GM19467 (cell line): ENCODE data around the gene PBX2.
A peak's percentile ranks its signal among the peaks of the same experiment; 100 is the strongest.
"Not testable (repeated sequence)": the region's sequence is repeated elsewhere in the genome, so short reads cannot be mapped to it uniquely, and the experiment has no call there.

Experiments
- ATAC-seq: cut with Tn5 transposase; IDR thresholded peaks from one replicate; pipeline ENCODE4 v1.9.1; 2021; ENCODE audit warnings: mild to moderate bottlenecking, moderate library complexity; ENCODE audit not compliant: unreplicated experiment

Gene PBX2

GRCh38 chr6:32190054-32190851 lies at the start of gene PBX2:
PBX2 (minus strand) TSS chr6:32190202; CDS start chr6:32189915, 287 bp downstream.
- ATAC-seq = peak; percentile 48

- no peak for ATAC-seq
Measured at GRCh38 chr6:32239462-32239861, 49.5 kb upstream of the PBX2 start.

GRCh38 chr6:32234934-32235333 lies 44.9 kb upstream of the PBX2 start:
- no peak for ATAC-seq

- ATAC-seq = no peak
Measured at GRCh38 chr6:32226434-32226833, 36.4 kb upstream of the PBX2 start.

GRCh38 chr6:32224696-32225095 lies 34.7 kb upstream of the PBX2 start:
- peak; percentile 51 for ATAC-seq

GRCh38 chr6:32223258-32224235 lies 33.5 kb upstream of the PBX2 start, which contains the start of gene NOTCH4:
NOTCH4 (minus strand) TSS chr6:32224067; CDS start chr6:32223928, 139 bp downstream.
- ATAC-seq = no peak

GRCh38 chr6:32222333-32223230 lies 32.6 kb upstream of the PBX2 start:
- ATAC-seq = no peak

GRCh38 chr6:32220021-32220420 lies 30.0 kb upstream of the PBX2 start:
- no peak for ATAC-seq

- no peak for ATAC-seq
Measured at GRCh38 chr6:32218167-32218566, 28.2 kb upstream of the PBX2 start.

GRCh38 chr6:32216998-32217397 lies 27.0 kb upstream of the PBX2 start:
- no peak for ATAC-seq

- ATAC-seq = no peak
Measured at GRCh38 chr6:32216285-32216684, 26.3 kb upstream of the PBX2 start.

GRCh38 chr6:32215617-32216016 lies 25.6 kb upstream of the PBX2 start:
- ATAC-seq = no peak

- ATAC-seq = no peak
Measured at GRCh38 chr6:32214126-32214525, 24.1 kb upstream of the PBX2 start.

GRCh38 chr6:32213649-32214048 lies 23.6 kb upstream of the PBX2 start:
- no peak for ATAC-seq

GRCh38 chr6:32212076-32212760 lies 22.2 kb upstream of the PBX2 start:
- no peak for ATAC-seq

- ATAC-seq = not testable (repeated sequence)
Measured at GRCh38 chr6:32211432-32211831, 21.4 kb upstream of the PBX2 start.

- no peak for ATAC-seq
Measured at GRCh38 chr6:32210191-32210601, 20.2 kb upstream of the PBX2 start.

GRCh38 chr6:32208996-32209395 lies 19.0 kb upstream of the PBX2 start:
- ATAC-seq = no peak

GRCh38 chr6:32204268-32204715 lies 14.3 kb upstream of the PBX2 start:
- ATAC-seq = no peak
